A549 (cell line): ENCODE results near the gene RPTOR. TPM values are rescaled to one million over a fixed set of nuclear protein-coding genes. Genes with fewer than 3 reads are reported as not detected.

ENCODE experiments used
- ATAC-seq, 2 experiments: fragments of 200-7000 bp in 1 of 2; fragments of >200 bp in 1 of 2; cut with Nextera tagmentation in 1 of 2; cut with Tn5 transposase in 1 of 2; 3 replicates each; pipeline versions ENCODE4 v1.8.0 to v1.9.1; 2018 to 2020; ENCODE audit warnings: mild to moderate bottlenecking in 1 of 2, moderate library complexity in 1 of 2
- CTCF ChIA-PET: fragments of 300-600 bp; sonication (Branson Sonifier 250); formaldehyde crosslinking; extraction: SDS; loops from one replicate; lab custom pipeline; 2021; ENCODE audit warnings: antibody characterized with exemption, inconsistent platforms; lab: Yijun Ruan, JAX
- POLR2A ChIA-PET: fragments of 350-600 bp; formaldehyde crosslinking; extraction: SDS; loops from one replicate; lab custom pipeline; 2021; ENCODE audit warnings: antibody characterized with exemption, inconsistent platforms; lab: Yijun Ruan, JAX
- DNase-seq, 2 experiments: peaks; one replicate each; pipeline versions ENCODE4 v3.0.0 to v3.0.0-alpha.2; 2011 to 2016; ENCODE audit warnings: low read depth in 1 of 2, low spot score in 1 of 2
- FAIRE-seq: peaks from 2 replicates; lab custom pipeline; 2011; peaks lifted over from hg19 to GRCh38; lab: Jason Lieb, UNC
- H3K27ac ChIP-seq, 2 experiments: fragments of >200 bp; sonication (Bioruptor Twin); formaldehyde crosslinking; 3 replicates each; pipeline ENCODE4 v1.5.1; 2016 to 2017
- H3K4me1 ChIP-seq: fragments of >200 bp; sonication (Bioruptor Twin); formaldehyde crosslinking; 3 replicates; pipeline ENCODE4 v1.6.1; 2016
- H3K4me2 ChIP-seq: fragments of >200 bp; sonication (Bioruptor Twin); formaldehyde crosslinking; 3 replicates; pipeline ENCODE4 v1.6.1; 2016
- H3K4me3 ChIP-seq: fragments of >200 bp; sonication (Bioruptor Twin); formaldehyde crosslinking; 3 replicates; pipeline ENCODE4 v1.5.1; 2016
- H3K9me3 ChIP-seq: fragments of >200 bp; sonication (Bioruptor Twin); formaldehyde crosslinking; 3 replicates; pipeline ENCODE4 v1.6.1; 2016
- ATOH8 ChIP-seq: fragments of 250-450 bp; sonication (Bioruptor Pico); IDR thresholded peaks from 2 replicates; pipeline ENCODE4 v1.5.0; 2020; ENCODE audit warnings: low read depth, mild to moderate bottlenecking, moderate library complexity
- CTCF ChIP-seq: fragments of >200 bp; sonication (Bioruptor Twin); formaldehyde crosslinking; IDR thresholded peaks from 3 replicates; pipeline ENCODE4 v1.5.1; 2016
- ESRRA ChIP-seq: fragments of 150-350 bp; IDR thresholded peaks from 2 replicates; pipeline ENCODE4 v1.6.1; 2014; ENCODE audit warnings: mild to moderate bottlenecking, low read length, borderline replicate concordance
- FOSL2 ChIP-seq, 2 experiments: fragments of 450-650 bp in 1 of 2; fragments of >200 bp in 1 of 2; sonication (Bioruptor Twin) in 1 of 2; formaldehyde crosslinking; IDR thresholded peaks; 2 replicates each; pipeline versions ENCODE4 v1.5.0 to v1.6.1; 2016 to 2020; ENCODE audit warnings: mild to moderate bottlenecking in 1 of 2, moderate library complexity in 1 of 2
- FOXS1 ChIP-seq: fragments of 250-450 bp; sonication (Bioruptor Pico); IDR thresholded peaks from 2 replicates; pipeline ENCODE4 v1.5.0; 2020; ENCODE audit warnings: mild to moderate bottlenecking, moderate library complexity
- GATA3 ChIP-seq: IDR thresholded peaks from 2 replicates; pipeline ENCODE4 v1.6.1; 2012; ENCODE audit warnings: borderline replicate concordance
- HOXB5 ChIP-seq: fragments of 250-450 bp; sonication (Bioruptor Pico); IDR thresholded peaks from 2 replicates; pipeline ENCODE4 v1.5.0; 2020; ENCODE audit warnings: mild to moderate bottlenecking, moderate library complexity
- JUN ChIP-seq, 2 experiments: fragments of >200 bp; sonication (Bioruptor Twin); formaldehyde crosslinking; IDR thresholded peaks; 2 replicates in 1 of 2; 3 replicates in 1 of 2; pipeline ENCODE4 v1.6.1; 2016 to 2017
- MAFK ChIP-seq: fragments of 450-650 bp; IDR thresholded peaks from 2 replicates; pipeline ENCODE4 v1.6.1; 2014; ENCODE audit not compliant: partially characterized antibody
- MAX ChIP-seq: IDR thresholded peaks from 2 replicates; pipeline ENCODE4 v1.6.1; 2012
- PHF8 ChIP-seq: fragments of 200-600 bp; sonication (generic); IDR thresholded peaks from 2 replicates; pipeline ENCODE4 v1.6.1; 2016; ENCODE audit warnings: low read depth, mild to moderate bottlenecking, antibody characterized with exemption, moderate library complexity, borderline replicate concordance
- REST ChIP-seq: fragments of 200-600 bp; sonication (generic); IDR thresholded peaks from 2 replicates; pipeline ENCODE4 v1.6.1; 2016; ENCODE audit warnings: antibody characterized with exemption, mild to moderate bottlenecking, moderate library complexity
- RNF2 ChIP-seq: fragments of 200-600 bp; sonication (generic); IDR thresholded peaks from 2 replicates; pipeline ENCODE4 v1.6.1; 2016; ENCODE audit warnings: low read depth, mild to moderate bottlenecking, antibody characterized with exemption, moderate library complexity, borderline replicate concordance
- SREBF2 ChIP-seq: fragments of 450-650 bp; IDR thresholded peaks from 2 replicates; pipeline ENCODE4 v1.6.1; 2014; ENCODE audit warnings: mild to moderate bottlenecking, moderate library complexity
- ZC3H11A ChIP-seq: fragments of 450-650 bp; IDR thresholded peaks from 2 replicates; pipeline ENCODE4 v1.6.1; 2014; ENCODE audit warnings: antibody characterized with exemption, mild to moderate bottlenecking
- ZNF302 ChIP-seq: fragments of 250-450 bp; sonication (Bioruptor Pico); IDR thresholded peaks from 2 replicates; pipeline ENCODE4 v1.9.0; 2021; ENCODE audit warnings: inconsistent platforms, mild to moderate bottlenecking, moderate library complexity
- ZSCAN20 ChIP-seq: fragments of 250-450 bp; sonication (Bioruptor Pico); IDR thresholded peaks from 2 replicates; pipeline ENCODE4 v1.8.0; 2022; ENCODE audit warnings: mild to moderate bottlenecking, moderate library complexity
- WGBS: methylation state at CpG from one replicate; pipeline ENCODE4 v1.1.6; 2017; ENCODE audit errors: missing lambda C conversion rate; 5-methylcytosine and 5-hydroxymethylcytosine counted together
- polyA plus RNA-seq, 4 experiments: library from polyadenylated mRNA; depleted of rRNA in 3 of 4; stranded (reverse); fragments of >200 nt; fragmentation: RNase III in 1 of 4; extraction: RNeasy Plus Mini Kit Qiagen cat#74134 plus additional on column Dnase treatment in 1 of 4; gene quantifications; 2 replicates in 3 of 4; 3 replicates in 1 of 4; pipeline ENCODE4 v1.2.3, GENCODE V29; 2011 to 2017
- TF ChIP-seq, protein P1 (sequence below): IDR thresholded peaks from 2 replicates; pipeline ENCODE4 v1.6.1; 2012

The RPTOR gene
- polyA plus RNA-seq, 2 of the 4 experiments (the other 2 are of a cell fraction): 10.8 to 27.1 TPM

- ChIA-PET CTCF (interaction anchor here (0.6 to 2.2 kb wide), 3 partner anchors 19 to 515 kb away, joined by 3 to 9 read pairs (median 4); no protein-coding TSS in a partner anchor), POLR2A (no interaction called here)
- Histone ChIP-seq H3K4me3 (no peak overlapping the region), H3K4me2 (no peak overlapping the region)
- no peak for DNase-seq
- no peak for FAIRE-seq
- TF ChIP-seq MAFK (no peak), FOSL2 (IDR thresholded peaks at IDR 0.05) (no peak), FOSL2 (CRISPR knock-in tag; IDR thresholded peaks at IDR 0.05) (no peak), ZNF302 (CRISPR knock-in tag) (no peak), ATOH8 (CRISPR knock-in tag) (no peak), ZC3H11A (no peak), ESRRA (no peak), JUN (IDR thresholded peaks at IDR 0.05) (no peak), ZSCAN20 (CRISPR knock-in tag) (no peak), RNF2 (no peak), GATA3 (no peak), HOXB5 (no peak)
- TF ChIP-seq, protein P1, sequence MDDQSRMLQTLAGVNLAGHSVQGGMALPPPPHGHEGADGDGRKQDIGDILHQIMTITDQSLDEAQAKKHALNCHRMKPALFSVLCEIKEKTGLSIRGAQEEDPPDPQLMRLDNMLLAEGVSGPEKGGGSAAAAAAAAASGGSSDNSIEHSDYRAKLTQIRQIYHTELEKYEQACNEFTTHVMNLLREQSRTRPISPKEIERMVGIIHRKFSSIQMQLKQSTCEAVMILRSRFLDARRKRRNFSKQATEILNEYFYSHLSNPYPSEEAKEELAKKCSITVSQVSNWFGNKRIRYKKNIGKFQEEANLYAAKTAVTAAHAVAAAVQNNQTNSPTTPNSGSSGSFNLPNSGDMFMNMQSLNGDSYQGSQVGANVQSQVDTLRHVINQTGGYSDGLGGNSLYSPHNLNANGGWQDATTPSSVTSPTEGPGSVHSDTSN: no peak
- TF ChIP-seq, all 56 proteins: peak for 0
- H3K27ac ChIP-seq: no peak overlapping the region
- 95% methylated on average over 33 of the region's 33 CpGs for WGBS
- H3K4me1 ChIP-seq: no peaks in the 10 kb centered on the region
- H3K9me3 ChIP-seq: no peaks in the 10 kb centered on the region
- no peak; a peak in 1 of 6 replicates for ATAC-seq
Observed at GRCh38 chr17:80941743-80942422, 397.2 kb downstream of the RPTOR start.

DNA sequence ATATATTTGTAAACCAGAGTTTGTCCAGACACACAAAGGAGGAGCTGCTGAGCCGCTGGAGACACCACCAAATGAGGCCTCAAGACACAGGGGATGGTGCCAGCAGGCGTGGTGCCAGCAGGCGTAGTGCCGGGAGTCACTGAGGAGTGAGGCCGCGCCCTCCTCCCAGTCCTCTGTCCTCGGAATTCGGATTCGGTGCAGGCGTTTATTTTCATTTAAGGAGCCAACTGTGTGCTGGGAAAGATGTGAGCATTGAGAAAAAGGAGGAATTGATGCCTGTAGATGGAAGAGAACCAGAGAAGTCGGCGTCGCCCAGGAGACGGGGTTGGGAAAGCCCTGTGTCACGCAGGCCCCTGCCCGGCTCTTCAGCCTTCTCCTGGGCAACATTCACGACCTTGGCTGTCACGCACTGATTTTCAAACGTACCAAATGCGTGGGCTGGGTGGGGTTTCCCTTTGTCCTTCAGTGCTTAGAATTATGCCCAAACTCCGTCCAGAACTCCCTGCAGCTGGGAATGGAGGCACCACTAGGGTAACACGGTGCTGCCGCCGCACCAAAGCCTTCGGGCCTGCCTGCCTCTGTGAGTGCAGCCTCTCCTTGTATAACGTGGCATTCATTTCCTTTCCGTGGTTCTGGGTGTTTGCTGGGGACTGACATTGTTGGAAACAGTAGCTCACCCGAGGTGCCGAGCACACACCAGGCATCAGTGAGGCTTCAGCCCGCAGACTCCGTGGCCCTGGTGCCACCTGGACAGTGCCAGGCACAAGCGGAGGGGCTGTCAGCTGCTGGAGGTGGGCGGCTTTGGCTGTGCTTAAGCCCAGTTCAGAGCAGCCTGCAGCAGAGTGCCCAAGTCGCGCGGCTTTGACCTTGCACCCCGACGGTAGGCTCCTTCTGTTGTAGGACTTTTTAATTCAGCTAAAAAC, 398.0 kb downstream of the RPTOR start:
- ATAC-seq (peak in 1 of 2 experiments; percentile 23; a peak in 2 of 6 replicates), DNase-seq (no peak), FAIRE-seq (no peak)
- TF ChIP-seq PHF8 (no peak), SREBF2 (no peak), MAX (no peak), CTCF (no peak), FOXS1 (CRISPR knock-in tag) (no peak), REST (no peak), ESRRA (no peak)
- no peak overlapping the region for H3K27ac ChIP-seq
- no peak overlapping the region for H3K4me3 ChIP-seq
- no peaks in the 10 kb centered on the region for H3K9me3 ChIP-seq
- ChIA-PET CTCF (interaction anchor here (0.6 to 1.5 kb wide), 3 partner anchors 23 to 515 kb away, joined by 3 to 5 read pairs (median 4); no protein-coding TSS in a partner anchor), POLR2A (no interaction called here)
- H3K4me1 ChIP-seq: no peaks in the 10 kb centered on the region
- no peak overlapping the region for H3K4me2 ChIP-seq
- 86% methylated on average over 37 of the region's 38 CpGs for WGBS
